Lower leg skin (tissue), 4 donors: ENCODE measurements around the gene PRDM16. TPM values are rescaled to one million over a fixed set of nuclear protein-coding genes. Genes with fewer than 3 reads are reported as not detected.
A peak's percentile ranks its signal among the peaks of the same experiment; 100 is the strongest.

Experiments
- DNase-seq, 2 donors: peaks; one replicate each; pipeline ENCODE4 v3.0.0-alpha.2; 2019; ENCODE audit warnings: low spot score in 2 of 2
- H3K4me3 ChIP-seq: fragments of 200-600 bp; sonication (generic); 2 replicates; pipeline ENCODE4 v1.5.1; 2017; ENCODE audit warnings: mild to moderate bottlenecking, low read depth; ENCODE audit not compliant: poor library complexity, severe bottlenecking
- POLR2A ChIP-seq, 2 donors: fragments of 450-650 bp; IDR thresholded peaks; one replicate each; pipeline ENCODE4 v1.6.1; 2016 to 2017; ENCODE audit warnings: antibody characterized with exemption in 2 of 2, mild to moderate bottlenecking in 1 of 2, moderate library complexity in 1 of 2
- WGBS, 2 donors: methylation state at CpG; one replicate each; pipeline ENCODE4 v1.1.5; 2018; 5-methylcytosine and 5-hydroxymethylcytosine counted together
- intact Hi-C: fragments of 100-400 bp; cut with DNase I; formaldehyde crosslinking; loops from one replicate; pipeline ENCODE4 v1.15.0; 2023; ENCODE audit warnings: low total_unique reads
- total RNA-seq, 4 donors: library from RNA; depleted of rRNA; stranded (reverse); fragments of >200 nt; gene quantifications; one replicate each; pipeline ENCODE4 v1.1.0, GENCODE V29; 2016
- TF ChIP-seq, protein P1 (sequence below), 3 donors: fragments of 450-650 bp; IDR thresholded peaks; one replicate each; pipeline ENCODE4 v1.5.1; 2016; ENCODE audit warnings: antibody characterized with exemption in 3 of 3, mild to moderate bottlenecking in 3 of 3, moderate library complexity in 2 of 3

Gene PRDM16
- total RNA-seq, 4 donors from 2014 or later: 0.08 to 0.91 (median 0.56) TPM; not detected in 1

DNA sequence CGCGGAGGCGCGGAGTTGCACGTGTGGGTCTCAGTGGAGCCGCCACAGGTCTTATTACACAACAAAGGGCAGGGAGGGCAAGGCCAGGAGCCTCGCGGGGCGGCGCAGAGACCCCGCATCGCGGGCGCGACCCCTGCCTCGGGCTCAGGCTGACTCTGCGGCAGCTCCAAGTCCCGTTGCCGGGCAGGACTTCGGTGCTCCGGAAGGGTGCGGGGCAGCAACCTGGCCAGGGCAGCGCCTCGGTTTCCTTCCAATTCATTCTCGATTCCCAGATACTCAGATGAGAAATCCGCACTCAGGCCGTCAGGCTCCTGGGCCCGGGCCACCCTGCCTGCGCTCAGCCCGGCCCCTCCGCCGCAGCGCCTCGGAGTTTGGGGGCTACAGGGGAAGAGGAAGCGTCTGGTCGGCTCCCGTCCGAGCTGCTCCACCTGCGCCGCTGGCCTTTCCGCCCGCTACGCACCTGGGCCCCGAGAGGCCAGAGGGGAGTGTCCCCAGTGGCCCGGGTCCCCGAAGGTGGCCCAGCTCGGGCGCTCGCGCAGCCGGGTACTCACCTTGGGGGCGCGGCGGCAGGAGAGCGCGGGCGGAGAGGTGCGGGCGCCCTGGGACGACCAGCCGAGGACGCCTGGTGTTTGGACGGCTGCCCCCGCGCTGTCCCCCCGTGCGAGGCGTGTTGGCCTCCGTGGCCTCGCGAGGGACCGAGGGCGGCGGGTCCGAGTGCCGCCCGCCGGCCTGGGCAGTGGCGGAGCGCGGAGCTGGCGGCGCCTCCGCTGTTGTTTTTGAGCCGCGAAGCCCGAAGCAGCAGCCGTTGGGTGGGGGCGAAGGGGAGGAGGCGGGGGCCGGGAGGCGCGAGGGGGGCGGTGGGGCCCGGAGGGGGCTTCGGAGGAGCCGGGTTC, 1.1 kb upstream of the PRDM16 start:
- WGBS, 2 donors: 2 to 8% methylated on average over 51 to 52 of the region's 97 CpGs
- no peak for TF ChIP-seq POLR2A (IDR thresholded peaks at IDR 0.05)
- TF ChIP-seq, protein P1, sequence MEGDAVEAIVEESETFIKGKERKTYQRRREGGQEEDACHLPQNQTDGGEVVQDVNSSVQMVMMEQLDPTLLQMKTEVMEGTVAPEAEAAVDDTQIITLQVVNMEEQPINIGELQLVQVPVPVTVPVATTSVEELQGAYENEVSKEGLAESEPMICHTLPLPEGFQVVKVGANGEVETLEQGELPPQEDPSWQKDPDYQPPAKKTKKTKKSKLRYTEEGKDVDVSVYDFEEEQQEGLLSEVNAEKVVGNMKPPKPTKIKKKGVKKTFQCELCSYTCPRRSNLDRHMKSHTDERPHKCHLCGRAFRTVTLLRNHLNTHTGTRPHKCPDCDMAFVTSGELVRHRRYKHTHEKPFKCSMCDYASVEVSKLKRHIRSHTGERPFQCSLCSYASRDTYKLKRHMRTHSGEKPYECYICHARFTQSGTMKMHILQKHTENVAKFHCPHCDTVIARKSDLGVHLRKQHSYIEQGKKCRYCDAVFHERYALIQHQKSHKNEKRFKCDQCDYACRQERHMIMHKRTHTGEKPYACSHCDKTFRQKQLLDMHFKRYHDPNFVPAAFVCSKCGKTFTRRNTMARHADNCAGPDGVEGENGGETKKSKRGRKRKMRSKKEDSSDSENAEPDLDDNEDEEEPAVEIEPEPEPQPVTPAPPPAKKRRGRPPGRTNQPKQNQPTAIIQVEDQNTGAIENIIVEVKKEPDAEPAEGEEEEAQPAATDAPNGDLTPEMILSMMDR (IDR thresholded peaks at IDR 0.05): no peak
- intact Hi-C loops: no loop called here
- peak in 1 of 2 donors; percentile 82 for DNase-seq
- H3K4me3 ChIP-seq: no peak overlapping the region

DNA sequence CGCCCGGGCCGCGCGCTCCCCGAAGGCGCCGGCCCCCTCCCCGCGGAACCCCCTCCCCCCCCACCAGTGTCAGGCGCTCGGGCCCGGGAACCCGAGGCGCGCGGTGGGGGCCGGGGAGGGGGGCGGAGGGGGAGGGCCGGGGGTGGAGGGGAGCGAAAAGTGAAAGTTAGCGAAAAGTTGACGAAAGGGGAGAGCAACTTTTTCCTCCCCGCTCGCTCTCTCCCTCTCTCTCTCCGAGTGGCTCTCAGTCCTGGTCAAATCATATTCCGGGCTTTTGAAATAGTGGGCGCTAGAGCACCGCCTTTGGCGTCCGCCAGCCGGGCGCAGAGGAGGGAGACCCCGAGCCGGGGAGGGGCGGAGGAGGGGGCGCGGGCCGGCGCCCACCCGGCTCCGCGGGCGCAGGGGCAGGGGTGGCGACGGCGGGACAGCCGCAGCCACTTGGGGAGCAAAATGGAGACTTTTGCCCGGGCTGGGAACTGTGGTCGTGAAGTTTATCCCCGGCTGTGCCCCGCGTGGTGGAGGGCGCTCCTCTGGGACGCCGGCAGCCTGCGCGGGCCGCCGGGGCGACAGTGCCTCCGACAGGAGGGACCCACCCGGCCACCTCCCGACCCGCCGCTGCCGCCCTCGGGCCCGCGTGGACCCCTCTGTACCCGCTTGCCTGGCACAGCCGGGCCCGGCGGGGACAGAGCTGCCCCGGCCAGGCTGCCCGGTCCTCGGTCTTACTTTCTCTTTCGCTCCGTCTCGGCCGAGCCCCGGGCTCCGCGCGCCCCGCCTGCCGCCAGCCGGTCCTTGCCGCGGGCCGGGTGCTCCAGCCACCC, 697 bp downstream of the PRDM16 start:
- intact Hi-C loops: no loop called here
- DNase-seq: no peak

DNA sequence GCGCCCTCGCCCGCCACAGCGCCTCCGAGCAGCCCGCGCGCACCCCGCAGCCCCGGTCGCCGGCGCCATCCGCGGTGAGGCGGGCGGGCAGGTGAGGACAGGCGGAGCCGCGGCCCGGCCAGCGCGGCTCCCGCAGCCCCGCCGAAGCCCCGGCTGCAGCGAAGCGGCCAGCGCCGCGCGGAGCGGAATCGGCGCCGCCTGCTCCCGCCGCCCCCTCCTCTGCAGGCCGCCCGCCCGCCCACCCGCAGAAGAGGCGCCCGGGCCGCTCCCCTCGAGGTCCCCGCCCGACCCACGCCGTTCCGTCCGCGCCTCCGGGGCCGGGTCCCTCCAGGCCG, 1.3 kb downstream of the PRDM16 start:
- intact Hi-C loops: no loop called here
- H3K4me3 ChIP-seq: no peak overlapping the region
- 1% methylated on average over 17 to 21 of the region's 57 CpGs for WGBS, 2 donors
- DNase-seq: no peak
- TF ChIP-seq POLR2A (IDR thresholded peaks at IDR 0.05): no peak

More for the DNA sequence above, 697 bp downstream of the PRDM16 start:
- H3K4me3 ChIP-seq: peak overlapping the region; percentile 40
- 1% methylated on average over 47 to 74 of the region's 91 CpGs for WGBS, 2 donors
- TF ChIP-seq, protein P1 (IDR thresholded peaks at IDR 0.05): no peak
- TF ChIP-seq POLR2A (IDR thresholded peaks at IDR 0.05): no peak

DNA sequence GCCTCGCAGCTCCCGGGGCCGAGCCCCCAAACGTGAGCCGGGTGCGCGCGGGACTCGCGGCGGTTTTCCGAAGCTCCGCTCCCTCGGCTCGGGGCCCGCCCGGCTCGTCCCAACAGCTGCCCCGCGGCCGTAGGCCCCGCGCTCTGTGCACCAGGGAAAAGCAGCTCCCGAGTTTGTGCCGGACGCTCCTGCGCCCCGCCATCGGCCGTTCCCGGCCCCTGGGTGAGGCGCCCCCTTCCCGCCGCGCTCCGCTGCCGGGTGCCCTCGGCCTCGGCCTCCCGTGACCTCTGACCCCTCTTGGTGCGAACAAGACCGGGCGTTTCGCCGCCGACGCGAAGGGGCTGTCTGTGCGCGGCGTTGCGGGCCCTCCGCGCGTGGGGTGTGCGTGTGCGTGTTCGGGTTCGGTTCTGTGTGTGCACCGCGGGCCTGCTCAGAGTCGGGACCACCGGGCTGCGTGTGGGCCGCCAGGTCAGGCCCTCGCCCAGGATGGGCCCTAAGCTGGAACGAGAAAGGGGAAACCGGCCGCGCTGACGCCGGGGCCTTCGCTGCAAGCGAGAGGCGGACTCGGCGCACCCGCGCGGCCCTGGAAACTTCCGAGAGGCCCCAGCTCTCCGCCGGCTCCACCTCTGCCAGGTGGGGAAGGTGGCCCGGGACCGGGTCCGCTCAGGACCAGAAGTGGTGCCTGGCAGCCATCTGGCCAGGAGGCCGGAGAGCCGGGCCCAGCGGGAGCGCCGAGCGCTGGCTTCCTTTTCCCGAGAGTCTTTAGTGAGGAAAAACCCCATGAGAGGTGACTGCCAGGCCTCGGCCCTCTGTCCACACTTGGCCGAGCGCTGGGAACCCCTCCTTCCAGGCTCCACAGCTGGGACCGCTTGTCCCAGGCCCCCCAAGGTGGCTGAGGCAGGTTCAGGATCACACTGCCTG, 1.9 kb downstream of the PRDM16 start:
- WGBS, 2 donors: 18 to 47% methylated on average over 7 to 64 of the region's 97 CpGs
- intact Hi-C loops: no loop called here
- no peak for DNase-seq
- TF ChIP-seq, protein P1 (IDR thresholded peaks at IDR 0.05): no peak
- no peak for TF ChIP-seq POLR2A (IDR thresholded peaks at IDR 0.05)
- H3K4me3 ChIP-seq: no peak overlapping the region

DNA sequence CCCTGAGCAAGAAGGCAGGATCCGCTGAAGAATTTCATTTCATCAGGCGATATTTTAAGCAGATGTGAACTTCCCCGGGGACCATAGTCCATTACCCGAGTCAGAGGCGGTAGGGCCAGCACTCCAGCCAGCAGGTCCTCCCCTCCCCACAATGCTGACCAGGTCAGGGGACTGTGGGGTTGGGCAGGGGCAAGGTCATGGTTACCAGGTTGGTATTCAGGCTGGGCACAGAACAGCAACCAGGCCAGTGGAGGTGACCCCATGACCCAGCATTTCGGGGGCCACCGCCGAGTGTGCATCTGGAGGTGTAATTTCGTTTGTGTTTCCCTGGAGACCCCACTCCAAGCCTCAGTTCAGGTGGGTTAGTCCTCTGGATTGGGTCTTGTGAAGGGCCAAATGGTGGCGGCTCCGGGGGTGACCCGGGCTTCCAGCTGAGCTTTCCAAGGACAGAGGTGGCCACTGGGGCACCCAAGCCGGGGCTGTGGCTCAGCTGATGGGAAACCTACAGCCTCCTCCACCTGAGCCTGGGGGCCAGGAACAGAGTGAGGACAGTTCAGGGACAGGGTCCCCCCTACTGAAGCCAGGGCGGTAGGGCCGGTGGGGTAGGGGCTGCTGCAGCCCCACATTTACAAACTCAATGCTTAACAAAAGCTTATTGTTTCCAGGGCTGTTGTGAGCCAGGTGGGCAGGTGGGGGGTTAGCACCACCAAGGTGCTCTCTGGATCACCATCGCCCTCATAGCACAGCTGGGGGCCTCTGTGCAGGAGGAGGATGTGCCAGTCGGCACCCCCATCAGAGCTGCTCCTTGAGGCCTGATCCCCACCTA, 2.8 kb downstream of the PRDM16 start:
- DNase-seq: no peak
- H3K4me3 ChIP-seq: no peak overlapping the region
- WGBS, 2 donors: 73 to 82% methylated on average over 13 of the region's 17 CpGs
- intact Hi-C loops: no loop called here
- no peak for TF ChIP-seq POLR2A (IDR thresholded peaks at IDR 0.05)
- TF ChIP-seq, protein P1 (IDR thresholded peaks at IDR 0.05): no peak
